AG04450 (cell line): ENCODE results near the gene CDO1. TPM values are rescaled to one million over a fixed set of nuclear protein-coding genes. Genes with fewer than 3 reads are reported as not detected.

Experiments
- CTCF ChIA-PET: fragments of 300-600, 350-600 bp; formaldehyde crosslinking; extraction: SDS; loops from one replicate; lab custom pipeline; 2022; ENCODE audit warnings: antibody characterized with exemption, inconsistent platforms; lab: Charles Lee
- POLR2A ChIA-PET: fragments of 350-600 bp; formaldehyde crosslinking; extraction: SDS; loops from one replicate; lab custom pipeline; 2021; ENCODE audit warnings: antibody characterized with exemption, inconsistent platforms; lab: Yijun Ruan, JAX
- DNase-seq: peaks from one replicate; pipeline ENCODE4 v3.0.0-alpha.2; 2011; ENCODE audit warnings: low read depth, low spot score
- H3K27ac ChIP-seq: one replicate; pipeline ENCODE4 v1.5.1; 2012; ENCODE audit warnings: low read depth, low read length, control low read depth
- H3K27me3 ChIP-seq: one replicate; pipeline ENCODE4 v1.6.0; 2012; ENCODE audit warnings: low read length; ENCODE audit not compliant: control insufficient read depth, insufficient read depth
- H3K4me3 ChIP-seq: 2 replicates; pipeline ENCODE4 v1.5.1; 2011; ENCODE audit warnings: mild to moderate bottlenecking, low read depth, low read length, control low read depth
- H3K9me3 ChIP-seq: 2 replicates; pipeline ENCODE4 v1.5.1; 2012; ENCODE audit warnings: low read length; ENCODE audit not compliant: control insufficient read depth, insufficient read depth
- polyA plus RNA-seq: library from polyadenylated mRNA; depleted of rRNA; stranded (reverse); fragments of >200 nt; gene quantifications from 2 replicates; pipeline ENCODE4 v1.2.3, GENCODE V29; 2011
- TF ChIP-seq, protein P1 (sequence below): IDR thresholded peaks from 2 replicates; pipeline ENCODE4 v1.5.1; 2011; ENCODE audit warnings: low read depth, low read length, control low read depth, inconsistent platforms

CDO1 gene
- polyA plus RNA-seq, 1 experiment = 2.2 TPM

DNA sequence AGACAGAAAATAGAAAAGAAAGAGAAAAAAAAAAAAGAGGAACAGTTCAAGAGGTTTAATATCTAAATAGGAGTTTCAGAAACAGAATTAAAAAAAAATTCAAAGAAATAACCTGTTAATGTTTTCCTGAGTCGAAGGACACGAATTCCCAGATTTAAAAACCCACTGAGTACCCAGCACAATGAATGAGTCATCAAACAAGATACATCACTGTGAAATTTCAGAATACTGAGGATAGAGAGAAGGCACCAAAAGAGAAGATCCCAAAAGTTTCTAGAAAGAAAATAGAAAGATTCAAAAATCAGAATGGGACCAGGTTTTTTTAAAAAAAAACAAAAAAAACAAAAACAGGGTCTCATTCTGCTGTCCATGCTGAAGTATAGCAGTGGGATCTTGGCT lies 8.8 kb downstream of the CDO1 start:
- Histone ChIP-seq H3K9me3 (no peaks in the 10 kb centered on the region), H3K4me3 (no peak overlapping the region), H3K27ac (no peak overlapping the region), H3K27me3 (no peaks in the 10 kb centered on the region)
- no peak for DNase-seq
- ChIA-PET POLR2A (no interaction called here), CTCF (no interaction called here)
- TF ChIP-seq, protein P1, sequence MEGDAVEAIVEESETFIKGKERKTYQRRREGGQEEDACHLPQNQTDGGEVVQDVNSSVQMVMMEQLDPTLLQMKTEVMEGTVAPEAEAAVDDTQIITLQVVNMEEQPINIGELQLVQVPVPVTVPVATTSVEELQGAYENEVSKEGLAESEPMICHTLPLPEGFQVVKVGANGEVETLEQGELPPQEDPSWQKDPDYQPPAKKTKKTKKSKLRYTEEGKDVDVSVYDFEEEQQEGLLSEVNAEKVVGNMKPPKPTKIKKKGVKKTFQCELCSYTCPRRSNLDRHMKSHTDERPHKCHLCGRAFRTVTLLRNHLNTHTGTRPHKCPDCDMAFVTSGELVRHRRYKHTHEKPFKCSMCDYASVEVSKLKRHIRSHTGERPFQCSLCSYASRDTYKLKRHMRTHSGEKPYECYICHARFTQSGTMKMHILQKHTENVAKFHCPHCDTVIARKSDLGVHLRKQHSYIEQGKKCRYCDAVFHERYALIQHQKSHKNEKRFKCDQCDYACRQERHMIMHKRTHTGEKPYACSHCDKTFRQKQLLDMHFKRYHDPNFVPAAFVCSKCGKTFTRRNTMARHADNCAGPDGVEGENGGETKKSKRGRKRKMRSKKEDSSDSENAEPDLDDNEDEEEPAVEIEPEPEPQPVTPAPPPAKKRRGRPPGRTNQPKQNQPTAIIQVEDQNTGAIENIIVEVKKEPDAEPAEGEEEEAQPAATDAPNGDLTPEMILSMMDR = no peak

DNA sequence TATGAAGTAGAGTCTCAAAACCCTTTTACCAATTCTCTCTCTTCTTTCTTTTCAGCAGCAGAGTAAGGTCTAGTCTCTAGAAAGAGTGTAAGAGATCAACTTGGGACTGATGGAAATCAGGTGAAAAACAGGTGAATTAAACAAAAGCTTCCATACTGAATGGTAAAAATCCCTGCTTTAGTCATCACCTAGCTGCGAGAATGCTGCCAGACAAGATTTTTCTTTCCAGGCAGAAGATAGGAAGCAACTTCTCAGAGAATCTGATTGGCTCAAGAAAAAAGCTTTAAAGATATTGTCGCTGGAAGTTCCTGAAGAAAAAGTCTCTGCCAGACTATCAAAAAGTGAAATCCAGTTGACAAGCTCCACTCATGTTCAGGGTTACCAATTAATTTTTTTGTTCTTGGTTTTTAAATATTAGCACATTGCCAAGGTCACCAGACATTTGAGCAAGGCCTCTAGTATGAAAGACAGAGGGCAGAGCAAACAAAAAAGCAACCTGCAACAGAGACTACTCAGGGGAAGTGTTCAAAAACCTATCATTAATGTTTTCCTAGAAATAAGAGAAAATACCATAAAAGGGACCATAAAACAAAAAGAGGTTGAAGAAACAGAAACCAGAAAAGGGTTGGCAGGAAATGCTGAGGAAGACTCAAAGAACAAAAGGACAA lies 9.3 kb downstream of the CDO1 start:
- ChIA-PET CTCF (interaction anchor here (1.1 kb wide), 1 partner anchor 173 kb away, joined by 4 read pairs; no protein-coding TSS in a partner anchor), POLR2A (no interaction called here)
- Histone ChIP-seq H3K27ac (no peak overlapping the region), H3K4me3 (no peak overlapping the region), H3K27me3 (no peaks in the 10 kb centered on the region), H3K9me3 (no peaks in the 10 kb centered on the region)
- DNase-seq = no peak
- TF ChIP-seq, protein P1 = no peak

DNA sequence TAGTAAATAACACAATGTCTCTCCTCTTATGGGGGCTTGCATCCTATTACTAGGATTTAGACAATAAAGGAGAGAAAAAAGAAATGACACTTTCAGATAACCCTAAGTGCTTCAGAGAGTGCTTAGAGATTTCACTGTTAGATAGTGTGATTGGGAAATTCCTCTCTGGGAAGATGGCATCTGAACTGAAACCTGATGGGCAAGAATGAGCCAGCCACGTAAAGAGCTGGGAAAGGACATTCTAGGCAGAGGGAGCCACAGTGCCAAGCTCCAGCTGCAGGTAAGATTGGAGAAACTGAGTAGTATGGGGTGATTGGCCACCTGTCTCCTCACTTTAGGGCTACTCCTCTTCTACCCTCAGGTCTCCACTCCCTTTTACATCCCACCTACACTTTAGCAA lies 14.5 kb downstream of the CDO1 start:
- CTCF ChIA-PET = no interaction called here
- no peak overlapping the region for H3K4me3 ChIP-seq
- H3K9me3 ChIP-seq = no peaks in the 10 kb centered on the region
- H3K27ac ChIP-seq = no peak overlapping the region
- TF ChIP-seq, protein P1 = no peak
- POLR2A ChIA-PET = no interaction called here
- no peak for DNase-seq
- no peaks in the 10 kb centered on the region for H3K27me3 ChIP-seq

DNA sequence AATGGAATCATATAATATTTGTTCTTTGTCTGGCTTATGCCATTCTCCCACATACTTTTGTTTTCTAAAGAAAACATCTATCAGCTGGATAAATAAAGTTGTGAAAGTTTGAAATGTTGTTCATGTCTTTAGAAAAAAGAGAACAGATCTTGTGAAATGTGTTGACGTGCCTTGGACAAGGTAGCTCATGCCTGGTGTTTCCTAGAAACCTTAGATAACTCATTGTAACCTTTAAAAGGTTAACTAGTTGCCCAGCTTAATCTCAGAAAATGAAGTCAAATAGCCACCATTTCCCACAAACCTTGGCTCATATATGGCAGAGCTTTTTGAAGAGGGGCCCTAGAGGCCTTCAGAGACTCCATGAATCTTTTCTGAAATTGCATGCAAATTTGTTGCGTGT lies 15.3 kb downstream of the CDO1 start:
- DNase-seq = no peak
- CTCF ChIA-PET = no interaction called here

DNA sequence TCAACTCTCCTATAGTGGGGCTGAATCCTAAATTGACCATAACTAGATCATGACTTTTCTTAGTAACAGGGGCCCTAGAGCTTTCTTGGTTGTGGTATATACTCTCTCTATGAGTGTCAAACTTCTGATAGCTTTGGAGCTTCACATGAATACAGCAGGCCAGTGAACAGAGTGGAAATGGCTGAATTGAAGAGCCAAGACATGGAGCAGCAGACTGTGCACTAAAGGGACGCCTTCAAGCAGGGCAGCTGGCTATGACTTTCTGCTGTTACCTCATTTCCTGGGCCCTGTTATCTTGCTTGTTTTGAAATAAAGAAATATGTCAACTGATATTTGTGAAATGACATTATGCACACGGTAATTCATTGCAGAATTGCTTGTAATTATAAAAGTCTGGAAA lies 16.4 kb downstream of the CDO1 start:
- no peak overlapping the region for H3K4me3 ChIP-seq
- TF ChIP-seq, protein P1 = no peak
- no peak for DNase-seq
- ChIA-PET CTCF (no interaction called here), POLR2A (no interaction called here)
- no peaks in the 10 kb centered on the region for H3K9me3 ChIP-seq
- H3K27me3 ChIP-seq = no peaks in the 10 kb centered on the region
- H3K27ac ChIP-seq = no peak overlapping the region

More for the DNA sequence above, 15.3 kb downstream of the CDO1 start:
- no peaks in the 10 kb centered on the region for H3K27me3 ChIP-seq
- H3K27ac ChIP-seq = no peak overlapping the region
- H3K9me3 ChIP-seq = no peaks in the 10 kb centered on the region
- no peak overlapping the region for H3K4me3 ChIP-seq
- TF ChIP-seq, protein P1 = no peak
- POLR2A ChIA-PET = no interaction called here
